ENCODE data around the gene PTGIS.
"Not testable (repeated sequence)": the region's sequence is repeated elsewhere in the genome, so short reads cannot be mapped to it uniquely, and the experiment has no call there.

PTGIS gene

DNA sequence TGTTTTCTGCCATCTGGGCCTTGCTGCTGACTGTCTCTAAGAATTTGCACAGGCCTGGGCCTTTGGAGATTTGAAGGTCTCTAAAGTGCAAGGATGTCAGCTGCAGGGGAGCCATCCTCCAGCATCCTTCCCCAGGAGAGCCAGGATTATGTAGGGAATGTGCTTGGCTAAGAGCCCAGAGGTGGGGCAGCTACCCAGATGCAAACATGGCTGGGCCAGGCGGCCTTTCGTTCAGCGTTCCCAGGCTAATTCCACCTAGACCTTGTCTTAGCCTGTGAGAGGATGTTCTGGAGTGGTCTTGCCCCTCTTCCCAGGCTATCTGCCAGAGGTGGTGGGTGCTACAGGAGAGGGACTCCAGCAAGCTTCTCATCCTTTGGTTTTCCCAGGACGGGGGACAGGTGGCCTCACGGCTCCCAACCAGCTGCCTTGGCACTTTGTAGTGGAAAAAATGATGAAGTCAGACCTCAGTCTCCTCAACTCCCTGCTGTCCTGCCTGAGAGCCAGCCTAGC, 7.7 kb upstream of the PTGIS start:
- no peak for DNase-seq

GRCh38 chr20:49573900-49574416, 6.0 kb upstream of the PTGIS start:
- no peak for DNase-seq

GRCh38 chr20:49572857-49573256, 4.9 kb upstream of the PTGIS start:
- no peak for DNase-seq

GRCh38 chr20:49571553-49571835, 3.6 kb upstream of the PTGIS start:
- DNase-seq, result no peak

GRCh38 chr20:49570828-49571552, 3.1 kb upstream of the PTGIS start:
- no peak for DNase-seq

- no peak for DNase-seq
Measured at GRCh38 chr20:49570161-49570827, 2.4 kb upstream of the PTGIS start.

DNA sequence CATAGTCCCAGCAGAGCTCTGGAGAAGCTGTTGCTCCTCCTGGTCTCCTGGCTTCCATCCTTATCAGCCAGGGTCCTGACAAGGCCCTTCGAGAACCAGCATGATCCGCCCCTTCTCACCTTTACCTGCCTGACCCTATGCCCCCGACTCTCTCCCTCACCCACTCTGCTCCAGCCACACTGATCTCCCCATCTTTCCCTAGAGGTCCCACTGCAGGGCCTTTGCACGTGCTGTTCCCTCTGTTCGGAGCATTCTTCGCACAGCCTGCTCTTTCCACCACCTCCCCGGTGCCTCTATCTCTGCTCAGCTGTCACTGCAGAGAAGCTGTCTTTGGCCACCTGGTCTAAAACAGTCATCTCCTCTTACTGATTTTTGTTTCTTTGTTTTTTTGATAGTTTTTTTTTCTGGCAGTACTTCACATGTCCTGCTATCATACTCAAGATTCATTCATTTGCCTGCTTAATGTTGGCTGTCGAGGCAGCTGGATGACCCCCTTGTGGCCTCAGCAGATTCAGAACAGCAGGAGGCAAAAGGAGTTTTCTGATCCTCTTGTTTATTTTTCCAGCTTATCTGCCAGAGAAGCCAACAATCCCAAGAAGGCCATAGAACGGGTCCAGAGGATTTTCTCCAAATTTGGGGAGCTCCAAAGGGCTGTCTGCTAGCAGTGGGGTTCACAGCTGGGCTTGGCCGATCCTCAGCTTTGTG, 1.6 kb upstream of the PTGIS start:
- no peak for DNase-seq

GRCh38 chr20:49568278-49569151, 578 bp upstream of the PTGIS start:
- DNase-seq, result no peak

DNA sequence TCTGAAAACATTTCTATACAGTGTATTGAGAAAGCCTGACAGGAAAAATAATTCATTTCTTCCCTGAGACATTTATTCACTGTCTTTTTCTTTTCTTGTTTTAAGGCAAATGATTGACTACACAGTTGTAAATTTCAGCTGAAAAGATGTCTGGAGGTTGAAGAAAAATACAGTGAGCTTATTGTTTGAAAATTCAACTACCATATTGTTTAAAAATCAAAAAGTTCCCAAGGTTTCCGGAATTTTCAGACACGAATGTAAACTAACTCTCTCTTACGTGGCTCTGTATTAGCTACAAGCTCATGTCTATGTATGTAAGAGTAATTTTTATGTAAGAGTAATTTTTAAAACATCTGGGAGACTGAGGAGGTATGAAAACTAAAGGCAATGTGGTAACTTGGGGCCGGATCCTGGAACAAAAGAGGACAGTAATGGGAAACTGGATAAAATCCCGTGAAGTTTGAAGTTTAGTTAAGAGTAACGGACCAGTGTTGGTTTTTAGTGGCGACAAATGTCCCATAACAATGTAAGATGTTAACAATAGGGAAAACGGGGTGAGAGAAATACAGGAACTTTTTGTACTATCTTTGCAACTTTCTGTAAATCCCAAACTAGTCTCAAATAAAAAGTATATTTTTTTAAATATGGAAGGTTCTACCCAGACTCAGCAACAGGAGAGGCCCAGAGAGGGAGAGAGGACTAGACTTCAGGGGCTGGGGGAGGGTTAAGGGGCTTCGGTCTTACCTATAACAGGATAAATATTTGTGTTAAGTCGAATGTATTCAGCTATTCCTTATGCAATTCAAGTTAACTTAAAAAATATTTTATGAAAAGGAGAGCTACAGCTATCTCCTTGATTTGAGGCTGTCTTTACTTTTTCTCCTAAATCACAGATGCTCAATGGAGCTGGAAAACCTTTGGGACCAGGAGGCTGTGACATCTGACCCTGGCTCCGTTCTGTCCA, 1.3 kb downstream of the PTGIS start:
- DNase-seq, result no peak

DNA sequence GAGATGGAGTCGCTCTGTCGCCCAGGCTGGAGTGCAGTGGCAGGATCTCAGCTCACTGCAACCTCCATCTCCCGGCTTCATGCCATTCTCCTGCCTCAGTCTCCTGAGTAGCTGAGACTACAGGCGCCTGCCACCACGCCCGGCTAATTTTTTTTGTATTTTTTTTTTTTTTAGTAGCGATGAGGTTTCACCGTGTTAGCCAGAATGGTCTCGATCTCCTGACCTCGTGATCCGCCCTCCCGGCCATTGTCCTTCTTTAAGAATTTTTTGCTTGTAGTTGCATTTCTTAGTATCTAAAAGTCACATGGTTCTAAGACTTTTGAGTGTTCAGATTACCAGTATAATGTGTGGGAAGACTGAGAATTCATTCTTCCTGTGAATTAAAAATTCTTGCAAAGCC, 2.9 kb downstream of the PTGIS start:
- DNase-seq, result not testable (repeated sequence)

GRCh38 chr20:49563015-49563980, 4.6 kb downstream of the PTGIS start:
- no peak for DNase-seq

GRCh38 chr20:49562311-49563014, 5.5 kb downstream of the PTGIS start:
- no peak for DNase-seq

- no peak for DNase-seq
Measured at GRCh38 chr20:49561806-49562205, 6.1 kb downstream of the PTGIS start.

- no peak for DNase-seq
Measured at GRCh38 chr20:49561256-49561655, 6.7 kb downstream of the PTGIS start.

DNA sequence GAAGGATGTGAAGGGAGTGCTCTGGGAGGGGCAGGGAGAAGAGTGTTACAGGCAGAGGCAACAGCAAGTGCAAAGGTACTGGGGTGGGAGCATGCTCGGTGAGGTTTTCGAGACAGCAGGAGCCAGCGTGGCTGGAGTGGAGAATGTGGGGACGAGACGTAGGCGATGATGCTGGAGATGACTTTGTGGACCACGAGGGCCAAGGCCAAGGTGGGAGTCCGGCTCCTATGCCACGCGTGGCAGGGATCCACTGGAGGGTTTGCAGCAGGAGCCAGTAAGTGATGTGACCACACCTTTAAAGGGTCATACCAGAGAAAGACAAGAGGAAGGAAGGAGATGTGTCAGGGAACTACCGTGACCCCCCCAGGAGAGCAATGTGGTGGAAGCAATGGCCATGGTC, 7.3 kb downstream of the PTGIS start:
- DNase-seq, result no peak

DNA sequence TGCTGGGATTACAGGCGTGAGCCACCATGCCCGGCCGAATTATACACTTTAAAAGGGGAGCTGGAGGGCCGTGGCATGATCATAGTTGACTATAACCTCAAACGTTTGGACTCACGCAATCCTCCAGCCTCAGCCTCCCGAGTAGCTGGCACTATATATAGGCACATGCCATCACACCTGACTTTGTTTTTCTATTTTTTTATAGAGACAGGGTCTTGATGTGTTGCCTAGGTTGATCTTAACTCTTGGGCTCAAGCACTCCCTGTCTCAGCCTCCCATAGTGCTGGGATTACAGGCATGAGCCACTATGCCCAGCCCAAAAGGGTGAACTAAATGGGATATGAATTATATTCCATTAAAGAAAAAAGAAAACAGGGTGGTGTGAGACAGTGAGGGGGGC, 7.8 kb downstream of the PTGIS start:
- DNase-seq, result no peak

- no peak for DNase-seq
Measured at GRCh38 chr20:49559411-49560081, 8.4 kb downstream of the PTGIS start.

DNA sequence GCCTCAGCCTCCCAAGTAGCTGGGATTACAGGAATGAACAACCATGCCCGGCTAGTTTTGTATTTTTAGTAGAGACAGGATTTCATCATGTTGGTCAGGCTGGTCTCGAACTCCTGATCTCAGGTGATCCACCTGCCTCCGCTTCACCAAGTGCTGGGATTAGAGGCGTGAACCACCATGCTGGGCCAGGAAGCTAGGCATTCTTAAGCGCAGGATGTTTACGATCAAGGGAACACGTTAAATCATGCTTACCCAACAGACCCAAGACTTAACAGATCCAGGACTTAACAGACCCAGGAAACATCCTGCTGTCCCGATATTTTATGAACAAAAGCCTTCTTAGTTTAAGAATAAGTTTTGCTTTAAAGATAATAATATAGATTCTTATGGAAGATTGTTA, 9.1 kb downstream of the PTGIS start:
- DNase-seq, result no peak

DNA sequence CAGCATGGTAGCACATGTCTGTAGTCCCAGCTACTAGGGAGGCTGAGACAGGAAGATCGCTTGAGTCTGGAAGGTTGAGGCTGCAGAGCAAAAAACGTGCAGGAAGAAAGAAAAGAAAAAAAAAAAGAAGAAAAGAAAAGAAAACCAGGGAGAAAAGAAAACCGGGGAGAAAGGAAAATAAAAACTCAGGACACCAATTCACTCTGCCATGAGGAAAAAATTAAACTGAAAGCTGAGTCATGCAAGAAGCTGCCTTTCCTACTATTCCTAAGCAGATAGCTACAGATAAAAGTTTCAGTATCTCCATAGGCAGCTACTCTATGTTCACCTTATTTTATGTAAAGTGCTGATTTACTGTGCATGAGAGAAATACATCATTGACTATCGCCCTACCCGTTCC, 10.5 kb downstream of the PTGIS start:
- DNase-seq, result no peak
